GM12878 (cell line): ENCODE data around the gene ARFRP1. TPM values are rescaled to one million over a fixed set of nuclear protein-coding genes. Genes with fewer than 3 reads are reported as not detected.

Experiments
- ATAC-seq: fragments of 200-7000 bp; cut with Tn5 transposase; 3 replicates; pipeline ENCODE4 v1.9.1; 2020; ENCODE audit warnings: mild to moderate bottlenecking, moderate library complexity
- BruUV-seq: library from RNA; stranded (reverse); fragments of 400-500 nt; replicated peaks from 2 replicates; lab custom pipeline; 2021; lab: Mats Ljungman, UMichigan
- CTCF ChIA-PET: fragments of 300-600 bp; sonication (Branson Sonifier 250); formaldehyde crosslinking; extraction: SDS; loops from one replicate; lab custom pipeline; 2021; ENCODE audit warnings: inconsistent platforms; lab: Yijun Ruan, JAX
- POLR2A ChIA-PET: fragments of 350-600 bp; formaldehyde crosslinking; extraction: SDS; loops from one replicate; lab custom pipeline; 2021; ENCODE audit warnings: inconsistent platforms; lab: Charles Lee
- RAD21 ChIA-PET: fragments of 300-600 bp; sonication (Branson Sonifier 250); formaldehyde crosslinking; loops from one replicate; lab custom pipeline; 2023; ENCODE audit warnings: antibody characterized with exemption; ENCODE audit not compliant: unreplicated experiment; lab: Charles Lee
- SMC1A ChIA-PET: fragments of 300-600 bp; sonication (Branson Sonifier 250); formaldehyde crosslinking; loops from one replicate; lab custom pipeline; 2023; ENCODE audit not compliant: unreplicated experiment, uncharacterized antibody; lab: Charles Lee
- DNase-seq: peaks from one replicate; pipeline ENCODE4 v3.0.0-alpha.2; 2011; ENCODE audit warnings: low read depth, low spot score
- FAIRE-seq: peaks from 3 replicates; lab custom pipeline; 2011; peaks lifted over from hg19 to GRCh38; lab: Jason Lieb, UNC
- H2AFZ ChIP-seq: 2 replicates; pipeline ENCODE4 v1.6.0; 2011; ENCODE audit warnings: low read depth, low read length, control low read depth; ENCODE audit not compliant: control insufficient read depth
- H3K27ac ChIP-seq: 2 replicates; pipeline ENCODE4 v1.5.1; 2011; ENCODE audit warnings: control low read depth; ENCODE audit not compliant: control insufficient read depth, insufficient read depth
- H3K27me3 ChIP-seq, 2 experiments: replicated peaks in 1 of 2; 2 replicates each; pipeline versions ENCODE4 v1.6.0 to v1.6.1; 2011; ENCODE audit warnings: low read length in 1 of 2; ENCODE audit not compliant: control insufficient read depth in 2 of 2, insufficient read depth in 2 of 2
- H3K36me3 ChIP-seq, 2 experiments: 2 replicates each; pipeline ENCODE4 v1.5.1; 2011; ENCODE audit warnings: low read length in 1 of 2; ENCODE audit not compliant: control insufficient read depth in 2 of 2, insufficient read depth in 2 of 2
- H3K4me1 ChIP-seq: 2 replicates; pipeline ENCODE4 v1.6.1; 2011; ENCODE audit warnings: mild to moderate bottlenecking, low read length, moderate library complexity, mixed read lengths; ENCODE audit not compliant: control insufficient read depth, insufficient read depth
- H3K4me2 ChIP-seq: 2 replicates; pipeline ENCODE4 v1.6.0; 2011; ENCODE audit warnings: control low read depth; ENCODE audit not compliant: control insufficient read depth, insufficient read depth
- H3K4me3 ChIP-seq: fragments of 200-600 bp; sonication (generic); 2 replicates; pipeline ENCODE4 v1.5.1; 2016
- H3K79me2 ChIP-seq: 2 replicates; pipeline ENCODE4 v1.6.0; 2011; ENCODE audit warnings: low read length; ENCODE audit not compliant: control insufficient read depth, insufficient read depth
- H3K9ac ChIP-seq: 2 replicates; pipeline ENCODE4 v1.8.0; 2011; ENCODE audit warnings: low read length, control low read depth, mixed read lengths; ENCODE audit not compliant: control insufficient read depth, insufficient read depth
- H3K9me3 ChIP-seq: replicated peaks from 3 replicates; pipeline ENCODE4 v1.5.1; 2011; ENCODE audit warnings: mild to moderate bottlenecking, low read length; ENCODE audit not compliant: control insufficient read depth, insufficient read depth
- H4K20me1 ChIP-seq: 2 replicates; pipeline ENCODE4 v1.6.0; 2011; ENCODE audit not compliant: control insufficient read depth, insufficient read depth
- ASH2L ChIP-seq: fragments of 300-600, 200-600 bp; sonication (generic); IDR thresholded peaks from 2 replicates; pipeline ENCODE4 v1.6.1; 2017; ENCODE audit warnings: low read depth, mild to moderate bottlenecking, borderline replicate concordance
- ATF7 ChIP-seq: fragments of 450-650 bp; IDR thresholded peaks from 2 replicates; pipeline ENCODE4 v1.6.1; 2016; ENCODE audit warnings: low read depth, mild to moderate bottlenecking
- CTCF ChIP-seq, 3 experiments: IDR thresholded peaks in 2 of 3; conservative IDR thresholded peaks in 1 of 3; 2 replicates each; pipeline ENCODE4 v1.5.1; 2011; ENCODE audit warnings: low read depth in 3 of 3, low read length in 3 of 3, mild to moderate bottlenecking in 3 of 3, control low read depth in 2 of 3, moderate library complexity in 2 of 3, inconsistent platforms in 1 of 3, mixed read lengths in 1 of 3; ENCODE audit not compliant: control insufficient read depth in 2 of 3, insufficient read depth in 1 of 3; ENCODE audit errors: extremely low read depth in 1 of 3
- MEF2B ChIP-seq: fragments of 450-650 bp; IDR thresholded peaks from 2 replicates; pipeline ENCODE4 v1.6.1; 2018; ENCODE audit warnings: mild to moderate bottlenecking, moderate library complexity; ENCODE audit not compliant: partially characterized antibody, poor library complexity, severe bottlenecking
- POLR2AphosphoS5 ChIP-seq: IDR thresholded peaks from 2 replicates; pipeline ENCODE4 v1.6.1; 2011; ENCODE audit warnings: mild to moderate bottlenecking, low read length, inconsistent platforms
- POU2F2 ChIP-seq: IDR thresholded peaks from 3 replicates; pipeline ENCODE4 v1.6.1; 2011; ENCODE audit warnings: low read depth, mild to moderate bottlenecking, low read length, borderline replicate concordance
- ZNF217 ChIP-seq: fragments of 450-650 bp; IDR thresholded peaks from 2 replicates; pipeline ENCODE4 v1.6.1; 2017; ENCODE audit warnings: antibody characterized with exemption, mild to moderate bottlenecking
- ZNF274 ChIP-seq: IDR thresholded peaks from one replicate; pipeline ENCODE4 v1.8.0; 2011; ENCODE audit not compliant: insufficient read length, insufficient read depth
- WGBS: methylation state at CpG from one replicate; pipeline ENCODE4 v1.1.6; 2016; ENCODE audit warnings: low lambda C conversion rate; ENCODE audit not compliant: insufficient replicate concordance, insufficient coverage; ENCODE audit errors: missing lambda C conversion rate; 5-methylcytosine and 5-hydroxymethylcytosine counted together
- in situ Hi-C: fragments of 300-500 bp; cut with MboI; formaldehyde crosslinking; loops from 9 replicates; pipeline ENCODE4 v1.14.3; 2018; ENCODE audit warnings: mixed read lengths
- intact Hi-C: fragments of 100-400 bp; cut with micrococcal nuclease; formaldehyde crosslinking; loops from one replicate; pipeline ENCODE4 v1.14.2; 2022; ENCODE audit not compliant: unreplicated experiment
- polyA plus RNA-seq, 11 experiments: library from polyadenylated mRNA; depleted of rRNA in 4 of 11; unstranded in 6 of 11; stranded (reverse) in 5 of 11; fragments of >200 nt; fragmentation: Nextera tagmentation in 4 of 11; fragmentation: Illumina TruSeq in 1 of 11; extraction: Ambion mirVana in 4 of 11; extraction: Trizol in 1 of 11; gene quantifications; 1 replicate in 1 of 11; 2 replicates in 10 of 11; pipeline versions ENCODE4 v1.2.1 to v1.2.3, GENCODE V29; 2011 to 2016; ENCODE audit warnings: inconsistent platforms in 2 of 11, missing spikeins in 2 of 11, low read depth in 1 of 11
- total RNA-seq, 4 experiments: library from RNA; depleted of rRNA in 3 of 4; stranded (reverse); fragments of >200 nt in 3 of 4; fragmentation: Illumina TruSeq in 1 of 4; extraction: Trizol in 1 of 4; gene quantifications; 2 replicates each; pipeline versions ENCODE4 v1.2.1 to v1.2.3, GENCODE V29; 2013 to 2021
- TF ChIP-seq, protein P1 (sequence below): IDR thresholded peaks from 2 replicates; pipeline ENCODE4 v1.6.1; 2011; ENCODE audit warnings: borderline replicate concordance, low read depth, mild to moderate bottlenecking, moderate library complexity, mixed read lengths, low read length; ENCODE audit not compliant: insufficient read depth; ENCODE audit errors: extremely low read length

ARFRP1 gene
- total and polyA plus RNA-seq, 10 of the 15 experiments (the other 5 are each of a cell fraction or from before 2014, with no cell fraction given) = 0.37 to 71.7 (median 34.6) TPM

GRCh38 chr20:63712191-63712590 is 4.4 kb upstream of the ARFRP1 start:
- no peak for FAIRE-seq
- Histone ChIP-seq H3K27ac (no peak overlapping the region), H3K27me3 (no peaks in the 10 kb centered on the region), H3K4me1 (peaks cover 8% of the 10 kb centered on the region; the same call in 1 of the 2 replicates), H3K4me2 (no peak overlapping the region), H3K36me3 (peaks cover 0 to 31% of the 10 kb centered on the region in 2 experiments), H3K4me3 (no peak overlapping the region), H3K9ac (no peak overlapping the region), H3K79me2 (peaks cover 48% of the 10 kb centered on the region), H2AFZ (no peak overlapping the region), H4K20me1 (no peaks in the 10 kb centered on the region), H3K9me3 (peaks cover 27% of the 10 kb centered on the region; the same call in 2 of the 3 replicates)
- TF ChIP-seq ZNF217 = 0 out of 2 replicates have a peak, but pooled peaks have one; percentile 43
- no peak for TF ChIP-seq ATF7
- CTCF ChIA-PET = interaction anchor here (1.2 kb wide), 1 partner anchor 261 kb away, joined by 3 read pairs; no protein-coding TSS in a partner anchor
- SMC1A ChIA-PET = no interaction called here
- in situ Hi-C loops = no loop called here
- RAD21 ChIA-PET = interaction anchor here (1.3 kb wide), 1 partner anchor 72 kb away, joined by 3 read pairs; no protein-coding TSS in a partner anchor
- DNase-seq = no peak
- intact Hi-C loops = no loop called here
- POLR2A ChIA-PET = no interaction called here
- WGBS = 100% methylated on average over 1 of the region's 1 CpG
- no TSS peak for BruUV-seq
- no peak for ATAC-seq

DNA sequence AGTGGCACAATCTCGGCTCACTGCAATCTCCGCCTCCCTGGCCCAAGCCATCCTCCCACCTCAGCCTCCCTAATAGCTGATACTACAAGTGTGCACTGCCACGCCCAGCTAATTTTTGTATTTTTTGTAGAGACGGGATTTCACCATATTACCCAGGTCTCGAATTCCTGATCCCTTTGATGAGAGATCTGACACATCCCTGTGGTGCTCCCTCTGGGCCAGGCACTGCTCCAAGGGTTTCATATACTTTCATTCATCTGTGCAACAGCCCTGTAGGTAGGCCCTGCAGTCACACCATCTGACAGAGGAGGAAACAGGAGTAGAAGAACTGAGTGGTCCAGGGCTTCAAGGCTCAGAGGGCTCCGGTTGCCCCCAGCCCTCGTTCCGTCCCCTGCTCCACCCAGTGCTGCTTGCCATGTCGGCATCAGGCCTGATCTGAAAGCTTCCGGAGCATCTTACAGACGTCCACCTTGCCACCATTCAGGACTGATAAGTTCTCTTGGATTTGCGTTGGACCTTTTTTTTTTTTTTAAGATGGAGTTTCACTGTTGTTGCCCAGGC is 3.4 kb upstream of the ARFRP1 start:
- intact Hi-C loops (no loop called here), in situ Hi-C loops (no loop called here)
- no peak overlapping the region for H3K4me3 ChIP-seq
- H2AFZ ChIP-seq = no peak overlapping the region
- ChIA-PET SMC1A (no interaction called here), POLR2A (interaction anchor here (0.7 to 1.0 kb wide), 3 partner anchors 11 to 116 kb away, joined by 3 to 4 read pairs (median 3); partner anchors contain the start of gene LIME1), CTCF (interaction anchor here (1.0 to 1.2 kb wide), 2 partner anchors 17 to 262 kb away, joined by 3 to 7 read pairs; no protein-coding TSS in a partner anchor), RAD21 (interaction anchor here (1.3 to 1.6 kb wide), 2 partner anchors 25 to 73 kb away, joined by 3 to 4 read pairs; partner anchors contain the start of gene LIME1)
- peaks cover 12% of the 10 kb centered on the region for H3K4me1 ChIP-seq
- DNase-seq (no peak), FAIRE-seq (no peak), ATAC-seq (no peak)
- H3K9ac ChIP-seq = no peak overlapping the region
- H3K27me3 ChIP-seq = no peaks in the 10 kb centered on the region
- peaks cover 23% of the 10 kb centered on the region; the same call in 2 of the 3 replicates for H3K9me3 ChIP-seq
- no peak for TF ChIP-seq ASH2L
- TF ChIP-seq, protein P1, sequence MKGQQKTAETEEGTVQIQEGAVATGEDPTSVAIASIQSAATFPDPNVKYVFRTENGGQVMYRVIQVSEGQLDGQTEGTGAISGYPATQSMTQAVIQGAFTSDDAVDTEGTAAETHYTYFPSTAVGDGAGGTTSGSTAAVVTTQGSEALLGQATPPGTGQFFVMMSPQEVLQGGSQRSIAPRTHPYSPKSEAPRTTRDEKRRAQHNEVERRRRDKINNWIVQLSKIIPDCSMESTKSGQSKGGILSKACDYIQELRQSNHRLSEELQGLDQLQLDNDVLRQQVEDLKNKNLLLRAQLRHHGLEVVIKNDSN = no peak
- TF ChIP-seq ZNF274 = no peak
- no peak for TF ChIP-seq CTCF (IDR thresholded peaks at IDR 0.05 in 2 of 3, conservative IDR thresholded peaks at IDR 0.05 in 1 of 3; ENCODE audit: control insufficient read depth in 2 of 3, extremely low read depth in 1 of 3, insufficient read depth in 1 of 3, low read depth in 3 of 3, low read length in 3 of 3)
- TF ChIP-seq MEF2B = no peak
- TF ChIP-seq POU2F2 = no peak
- TF ChIP-seq POLR2AphosphoS5 = no peak
- 89% methylated on average over 12 of the region's 12 CpGs for WGBS
- H4K20me1 ChIP-seq = no peaks in the 10 kb centered on the region
- H3K36me3 ChIP-seq = peaks cover 0 to 28% of the 10 kb centered on the region in 2 experiments
- H3K27ac ChIP-seq = no peak overlapping the region
- no peak overlapping the region for H3K4me2 ChIP-seq
- H3K79me2 ChIP-seq = peaks cover 53% of the 10 kb centered on the region
- BruUV-seq = no TSS peak
